BE2C (cell line): ENCODE results near the gene LDB3.
A peak's percentile ranks its signal among the peaks of the same experiment; 100 is the strongest.

ENCODE experiments used
- DNase-seq: peaks from one replicate; pipeline ENCODE4 v3.0.0-alpha.2; 2020
- H3K27me3 ChIP-seq: fragments of 250-450 bp; sonication (Bioruptor Pico); 2 replicates; pipeline ENCODE4 v1.5.1; 2020; ENCODE audit warnings: mild to moderate bottlenecking
- H3K36me3 ChIP-seq: fragments of 250-450 bp; sonication (Bioruptor Pico); 2 replicates; pipeline ENCODE4 v1.5.1; 2020; ENCODE audit warnings: mild to moderate bottlenecking
- H3K4me1 ChIP-seq: fragments of 250-450 bp; sonication (Bioruptor Pico); 2 replicates; pipeline ENCODE4 v1.5.1; 2020
- H3K4me3 ChIP-seq: 2 replicates; pipeline ENCODE4 v1.5.1; 2011; ENCODE audit warnings: low read depth, low read length
- H3K9me3 ChIP-seq: fragments of 250-450 bp; sonication (Bioruptor Pico); 2 replicates; pipeline ENCODE4 v1.5.1; 2020
- TF ChIP-seq, protein P1 (sequence below): IDR thresholded peaks from 2 replicates; pipeline ENCODE4 v1.5.1; 2012; ENCODE audit warnings: mild to moderate bottlenecking, low read depth, low read length

LDB3 gene

GRCh38 chr10:86663046-86663345 is 5.3 kb upstream of the LDB3 start:
- no peaks in the 10 kb centered on the region for H3K36me3 ChIP-seq
- no peak for DNase-seq
- peaks cover 40% of the 10 kb centered on the region for H3K4me1 ChIP-seq
- TF ChIP-seq, protein P1, sequence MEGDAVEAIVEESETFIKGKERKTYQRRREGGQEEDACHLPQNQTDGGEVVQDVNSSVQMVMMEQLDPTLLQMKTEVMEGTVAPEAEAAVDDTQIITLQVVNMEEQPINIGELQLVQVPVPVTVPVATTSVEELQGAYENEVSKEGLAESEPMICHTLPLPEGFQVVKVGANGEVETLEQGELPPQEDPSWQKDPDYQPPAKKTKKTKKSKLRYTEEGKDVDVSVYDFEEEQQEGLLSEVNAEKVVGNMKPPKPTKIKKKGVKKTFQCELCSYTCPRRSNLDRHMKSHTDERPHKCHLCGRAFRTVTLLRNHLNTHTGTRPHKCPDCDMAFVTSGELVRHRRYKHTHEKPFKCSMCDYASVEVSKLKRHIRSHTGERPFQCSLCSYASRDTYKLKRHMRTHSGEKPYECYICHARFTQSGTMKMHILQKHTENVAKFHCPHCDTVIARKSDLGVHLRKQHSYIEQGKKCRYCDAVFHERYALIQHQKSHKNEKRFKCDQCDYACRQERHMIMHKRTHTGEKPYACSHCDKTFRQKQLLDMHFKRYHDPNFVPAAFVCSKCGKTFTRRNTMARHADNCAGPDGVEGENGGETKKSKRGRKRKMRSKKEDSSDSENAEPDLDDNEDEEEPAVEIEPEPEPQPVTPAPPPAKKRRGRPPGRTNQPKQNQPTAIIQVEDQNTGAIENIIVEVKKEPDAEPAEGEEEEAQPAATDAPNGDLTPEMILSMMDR, result no peak
- H3K9me3 ChIP-seq, result no peaks in the 10 kb centered on the region
- no peak overlapping the region for H3K4me3 ChIP-seq
- no peaks in the 10 kb centered on the region for H3K27me3 ChIP-seq

DNA sequence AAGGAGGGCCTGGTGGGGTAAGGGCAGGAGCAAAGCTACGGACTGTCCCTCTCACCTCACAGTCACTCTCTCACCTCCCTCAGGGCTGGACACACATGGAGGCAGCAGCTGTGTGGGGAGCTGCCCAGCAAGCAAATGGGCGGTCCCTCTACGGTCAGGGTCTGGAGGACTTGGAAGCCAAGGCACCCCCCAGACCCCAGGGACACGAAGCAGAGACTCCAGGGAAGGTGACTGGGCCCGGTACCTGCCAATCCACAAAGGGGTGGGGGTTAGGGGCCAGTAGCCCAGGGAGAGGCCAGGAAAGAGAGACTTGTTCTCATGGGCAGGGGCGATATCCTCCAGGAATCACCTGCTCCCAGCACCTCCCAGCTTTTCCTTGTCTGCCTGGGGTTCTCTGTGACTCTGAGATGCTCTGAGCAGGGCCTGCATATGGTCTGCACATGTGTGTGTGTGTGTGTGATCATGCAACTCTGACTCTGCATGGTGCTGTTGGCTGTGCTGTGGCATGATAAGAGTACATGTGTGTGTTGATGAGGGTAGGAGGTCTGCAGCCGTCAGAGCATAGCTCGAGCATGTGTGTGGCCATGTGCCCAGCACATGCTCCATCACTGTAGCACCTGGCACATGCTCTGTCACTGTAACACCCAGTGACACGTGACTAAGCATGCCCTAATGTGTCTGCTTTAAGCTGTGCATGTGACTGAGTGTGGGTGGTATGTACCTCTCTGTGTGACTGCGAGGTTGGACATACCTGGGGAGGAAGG is 4.6 kb upstream of the LDB3 start:
- Histone ChIP-seq H3K4me3 (no peak overlapping the region), H3K9me3 (no peaks in the 10 kb centered on the region), H3K27me3 (no peaks in the 10 kb centered on the region), H3K36me3 (no peaks in the 10 kb centered on the region), H3K4me1 (peaks cover 46% of the 10 kb centered on the region)
- no peak for DNase-seq
- TF ChIP-seq, protein P1, result no peak

GRCh38 chr10:86664341-86665217 is 3.7 kb upstream of the LDB3 start:
- Histone ChIP-seq H3K9me3 (no peaks in the 10 kb centered on the region), H3K27me3 (no peaks in the 10 kb centered on the region), H3K4me1 (peaks cover 53% of the 10 kb centered on the region), H3K4me3 (no peak overlapping the region), H3K36me3 (no peaks in the 10 kb centered on the region; the same call in 1 of the 2 replicates)
- DNase-seq, result no peak
- TF ChIP-seq, protein P1, result no peak

DNA sequence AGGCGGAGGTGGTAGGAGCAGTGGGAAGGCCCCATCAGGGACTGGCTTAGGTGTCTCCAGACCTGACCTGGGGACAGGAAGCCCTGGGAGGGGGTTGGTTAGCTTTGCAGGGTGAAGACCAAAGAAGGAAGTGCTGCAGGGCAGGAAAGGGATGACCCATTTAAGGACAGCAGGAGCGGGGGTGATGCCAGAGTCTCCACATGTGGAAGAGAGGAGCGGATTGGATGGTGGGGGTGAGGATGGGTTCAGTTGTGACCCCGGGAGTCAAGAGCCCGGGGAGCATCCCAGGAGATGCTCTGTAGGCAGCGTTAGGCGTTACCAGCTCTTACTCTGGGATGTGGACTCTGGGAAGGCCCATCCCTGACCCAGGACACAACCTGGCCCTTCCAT is 3.1 kb upstream of the LDB3 start:
- H3K9me3 ChIP-seq, result no peaks in the 10 kb centered on the region
- H3K27me3 ChIP-seq, result no peaks in the 10 kb centered on the region
- no peaks in the 10 kb centered on the region; the same call in 1 of the 2 replicates for H3K36me3 ChIP-seq
- TF ChIP-seq, protein P1, result no peak
- no peak for DNase-seq
- H3K4me1 ChIP-seq, result peaks cover 57% of the 10 kb centered on the region
- no peak overlapping the region for H3K4me3 ChIP-seq

- Histone ChIP-seq H3K36me3 (no peaks in the 10 kb centered on the region; the same call in 1 of the 2 replicates), H3K9me3 (no peaks in the 10 kb centered on the region), H3K4me3 (no peak overlapping the region), H3K27me3 (no peaks in the 10 kb centered on the region), H3K4me1 (peaks cover 58% of the 10 kb centered on the region)
- peak; percentile 80 for DNase-seq
- TF ChIP-seq, protein P1, result no peak
These were observed 2.4 kb upstream of the LDB3 start for GRCh38 chr10:86665868-86666267.

- Histone ChIP-seq H3K4me1 (peaks cover 55% of the 10 kb centered on the region), H3K36me3 (no peaks in the 10 kb centered on the region; the same call in 1 of the 2 replicates), H3K27me3 (no peaks in the 10 kb centered on the region), H3K9me3 (no peaks in the 10 kb centered on the region), H3K4me3 (peak overlapping the region; percentile 49)
- peak; percentile 76 for DNase-seq
- TF ChIP-seq, protein P1, result no peak
These were observed 1.8 kb upstream of the LDB3 start for GRCh38 chr10:86666538-86666937.
